H1 (cell line): ENCODE data around the gene CEBPE. TPM values are rescaled to one million over a fixed set of nuclear protein-coding genes. Genes with fewer than 3 reads are reported as not detected.

Source experiments
- KDM4A ChIP-seq: IDR thresholded peaks from one replicate; pipeline ENCODE4 v1.7.1; 2012; ENCODE audit warnings: low read depth, mild to moderate bottlenecking, moderate library complexity, low read length, inconsistent platforms; ENCODE audit not compliant: severe bottlenecking
- RXRA ChIP-seq: IDR thresholded peaks from 2 replicates; pipeline ENCODE4 v1.6.1; 2011; ENCODE audit warnings: low read depth, mild to moderate bottlenecking, low read length, moderate library complexity; ENCODE audit not compliant: insufficient read depth
- SUZ12 ChIP-seq: fragments of 200-600 bp; sonication (generic); IDR thresholded peaks from 2 replicates; pipeline ENCODE4 v1.6.1; 2012; ENCODE audit warnings: mild to moderate bottlenecking, inconsistent platforms, low read length, moderate library complexity, mixed read lengths
- polyA plus RNA-seq, 7 experiments: library from polyadenylated mRNA; depleted of rRNA in 3 of 7; stranded (reverse) in 5 of 7; unstranded in 2 of 7; fragments of >200 nt in 5 of 7; fragments of 200-250 nt in 2 of 7; gene quantifications; 1 replicate in 5 of 7; 2 replicates in 1 of 7; 4 replicates in 1 of 7; pipeline versions ENCODE4 v1.2.1 to v1.2.3, GENCODE V29; 2011 to 2013; ENCODE audit warnings: missing spikeins in 2 of 7, mixed read lengths in 2 of 7
- total RNA-seq: library from RNA; stranded (reverse); fragmentation: NEBNext Ultra II Directional; extraction: Animal tissue kit (Norgen Biotek cat#: 25700); gene quantifications from 2 replicates; pipeline ENCODE4 v1.2.1, GENCODE V29; 2021

Gene CEBPE
- total and polyA plus RNA-seq, 2 of the 8 experiments (the other 6 are each of a cell fraction or from before 2014, with no cell fraction given), result 0.05 TPM; not detected in 1

DNA sequence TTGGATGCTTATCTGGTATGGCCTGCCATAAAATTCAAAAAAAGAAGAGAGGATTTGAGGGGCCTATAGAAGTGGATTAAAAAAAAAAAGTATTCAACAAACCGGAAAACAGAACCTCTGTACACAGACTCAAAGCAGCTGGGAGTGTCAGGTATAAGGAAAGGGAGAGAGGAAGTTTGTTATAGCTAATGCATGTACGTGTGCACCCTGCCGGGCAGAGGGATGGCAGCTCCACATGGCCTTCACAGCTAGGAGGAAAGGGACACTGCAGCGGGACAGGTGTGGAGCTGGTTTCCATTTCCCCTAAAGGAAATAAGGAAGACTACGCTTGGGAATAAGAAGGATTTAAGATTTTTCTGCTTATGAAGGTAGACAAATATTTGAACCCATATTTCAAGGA is 43.0 kb upstream of the CEBPE start (continued):
- TF ChIP-seq SUZ12 (no peak), RXRA (no peak), KDM4A (no peak)
